ENCODE measurements around the gene UBFD1. TPM values are rescaled to one million over a fixed set of nuclear protein-coding genes. Genes with fewer than 3 reads are reported as not detected.
"Not testable (repeated sequence)": the region's sequence is repeated elsewhere in the genome, so short reads cannot be mapped to it uniquely, and the experiment has no call there.

The UBFD1 gene
- total and polyA plus RNA-seq, 2 experiments from 2014 or later = 48.6 to 107 TPM

GRCh38 chr16:23509782-23510163 is 47.8 kb upstream of the UBFD1 start:
- H3K27me3 ChIP-seq = no peaks in the 10 kb centered on the region
- H3K4me3 ChIP-seq = peak overlapping the region; percentile 85
- peaks cover 52% of the 10 kb centered on the region for H3K79me2 ChIP-seq
- TF ChIP-seq CTCF (IDR thresholded peaks at IDR 0.05; ENCODE audit: poor library complexity) = no peak
- TF ChIP-seq EZH2phosphoT487 (IDR thresholded peaks at IDR 0.05; ENCODE audit: low read depth, severe bottlenecking, unreplicated experiment) = no peak
- no peak for TF ChIP-seq EZH2 (IDR thresholded peaks at IDR 0.05; ENCODE audit: borderline replicate concordance)
- peak overlapping the region; percentile 49 for H3K27ac ChIP-seq
- peaks cover 4% of the 10 kb centered on the region for H3K4me1 ChIP-seq (ENCODE audit: insufficient read depth)
- no peaks in the 10 kb centered on the region for H3K36me3 ChIP-seq (replicated peaks; ENCODE audit: insufficient read depth, low read depth)
- H4K20me1 ChIP-seq (ENCODE audit: insufficient read depth, poor library complexity, severe bottlenecking) = peaks cover 46% of the 10 kb centered on the region
- H3K9me3 ChIP-seq (ENCODE audit: low read depth) = no peaks in the 10 kb centered on the region
- DNase-seq (ENCODE audit: low spot score) = peak; percentile 39
- H3K9me2 ChIP-seq (replicated peaks; ENCODE audit: insufficient read depth) = no peaks in the 10 kb centered on the region
- no peak overlapping the region for H2AFZ ChIP-seq
- H3K4me2 ChIP-seq = peak overlapping the region; percentile 100
- WGBS (ENCODE audit: low lambda C conversion rate, missing lambda C conversion rate) = 0% methylated on average over 10 of the region's 17 CpGs

- no peak for TF ChIP-seq EZH2phosphoT487 (IDR thresholded peaks at IDR 0.05; ENCODE audit: low read depth, severe bottlenecking, unreplicated experiment)
- TF ChIP-seq CTCF (IDR thresholded peaks at IDR 0.05; ENCODE audit: poor library complexity) = no peak
- TF ChIP-seq EZH2 (IDR thresholded peaks at IDR 0.05; ENCODE audit: borderline replicate concordance) = no peak
- Histone ChIP-seq H3K27ac (peak within 1 kb of the TSS; percentile 49), H4K20me1 (ENCODE audit: insufficient read depth, poor library complexity, severe bottlenecking) (peaks cover 40% of the 10 kb centered on the region), H3K79me2 (peaks cover 46% of the 10 kb centered on the region), H2AFZ (peak within 1 kb of the TSS; percentile 83), H3K9me3 (ENCODE audit: low read depth) (no peaks in the 10 kb centered on the region), H3K4me1 (ENCODE audit: insufficient read depth) (peaks cover 4% of the 10 kb centered on the region), H3K4me2 (peak within 1 kb of the TSS; percentile 100), H3K27me3 (no peaks in the 10 kb centered on the region), H3K9me2 (replicated peaks; ENCODE audit: insufficient read depth) (no peaks in the 10 kb centered on the region), H3K36me3 (replicated peaks; ENCODE audit: insufficient read depth, low read depth) (no peaks in the 10 kb centered on the region), H3K4me3 (peak within 1 kb of the TSS; percentile 85)
- peak; percentile 91 for DNase-seq (ENCODE audit: low spot score)
- 8% methylated on average over 41 of the region's 71 CpGs for WGBS (ENCODE audit: low lambda C conversion rate, missing lambda C conversion rate)
Observed at GRCh38 chr16:23510164-23510914, 47.2 kb upstream of the UBFD1 start, which contains the start of gene GGA2. Gene GGA2 (minus strand): TSS chr16:23510494. CDS start chr16:23510411, 83 bp downstream.

GRCh38 chr16:23510915-23511270 is 46.6 kb upstream of the UBFD1 start:
- H3K9me3 ChIP-seq (ENCODE audit: low read depth); H3K4me1 ChIP-seq (ENCODE audit: insufficient read depth); DNase-seq (ENCODE audit: low spot score); H3K9me2 ChIP-seq (replicated peaks; ENCODE audit: insufficient read depth); H3K27me3 ChIP-seq; H3K36me3 ChIP-seq (replicated peaks; ENCODE audit: insufficient read depth, low read depth): not testable (repeated sequence)
- Histone ChIP-seq H3K4me3 (peak overlapping the region; percentile 20), H3K79me2 (peaks cover 42% of the 10 kb centered on the region), H3K27ac (peak overlapping the region; percentile 49), H3K4me2 (peak overlapping the region; percentile 100), H2AFZ (peak overlapping the region; percentile 83), H4K20me1 (ENCODE audit: insufficient read depth, poor library complexity, severe bottlenecking) (peaks cover 34% of the 10 kb centered on the region)
- 91% methylated on average over 7 of the region's 10 CpGs for WGBS (ENCODE audit: low lambda C conversion rate, missing lambda C conversion rate)

GRCh38 chr16:23511731-23512130 is 45.8 kb upstream of the UBFD1 start:
- no peaks in the 10 kb centered on the region for H3K36me3 ChIP-seq (replicated peaks; ENCODE audit: insufficient read depth, low read depth)
- TF ChIP-seq EZH2phosphoT487 (IDR thresholded peaks at IDR 0.05; ENCODE audit: low read depth, severe bottlenecking, unreplicated experiment) (no peak), CTCF (IDR thresholded peaks at IDR 0.05; ENCODE audit: poor library complexity) (no peak), EZH2 (IDR thresholded peaks at IDR 0.05; ENCODE audit: borderline replicate concordance) (no peak)
- H3K4me1 ChIP-seq (ENCODE audit: insufficient read depth) = peaks cover 4% of the 10 kb centered on the region
- no peak overlapping the region for H3K4me3 ChIP-seq
- H3K27ac ChIP-seq = no peak overlapping the region
- no peak for DNase-seq (ENCODE audit: low spot score)
- no peak overlapping the region for H3K4me2 ChIP-seq
- no peaks in the 10 kb centered on the region for H3K9me3 ChIP-seq (ENCODE audit: low read depth)
- H3K79me2 ChIP-seq = peaks cover 34% of the 10 kb centered on the region
- WGBS (ENCODE audit: low lambda C conversion rate, missing lambda C conversion rate) = 92% methylated on average over 7 of the region's 7 CpGs
- no peaks in the 10 kb centered on the region for H3K9me2 ChIP-seq (replicated peaks; ENCODE audit: insufficient read depth)
- no peak overlapping the region for H2AFZ ChIP-seq
- H3K27me3 ChIP-seq = no peaks in the 10 kb centered on the region
- peaks cover 28% of the 10 kb centered on the region for H4K20me1 ChIP-seq (ENCODE audit: insufficient read depth, poor library complexity, severe bottlenecking)

All from hepatocyte (in vitro differentiated cells).